ENCODE data around the gene VKORC1. TPM values are rescaled to one million over a fixed set of nuclear protein-coding genes. Genes with fewer than 3 reads are reported as not detected.
A peak's percentile ranks its signal among the peaks of the same experiment; 100 is the strongest.

The VKORC1 gene
- total and polyA plus RNA-seq, 2 donors (not counting 1 experiment from before 2014, with no cell fraction given), result 118 to 301 TPM

GRCh38 chr16:31043898-31044481, 50.6 kb downstream of the VKORC1 start:
- Histone ChIP-seq H3K27ac (ENCODE audit: insufficient read depth, low read length) (no peak overlapping the region), H3K36me3 (ENCODE audit: control insufficient read depth, insufficient read depth, low read length) (peaks cover 15% of the 10 kb centered on the region), H3K4me3 (replicated peaks in 1 of 4; ENCODE audit: control extremely low read depth in 1 of 4, insufficient read depth in 1 of 4, low read depth in 3 of 4, low read length in 4 of 4) (no peak overlapping the region), H3K4me2 (ENCODE audit: extremely low read depth, insufficient read depth, low read length) (no peak overlapping the region), H3K9me3 (ENCODE audit: control insufficient read depth, insufficient read depth, low read depth, low read length) (no peaks in the 10 kb centered on the region), H3K79me2 (ENCODE audit: control insufficient read depth, insufficient read depth, low read length) (no peaks in the 10 kb centered on the region), H3K9ac (ENCODE audit: insufficient read depth, low read length) (no peak overlapping the region), H3K27me3 (ENCODE audit: control insufficient read depth, insufficient read depth, low read length) (no peaks in the 10 kb centered on the region), H4K20me1 (ENCODE audit: control insufficient read depth, extremely low read depth, insufficient read depth, low read length) (no peaks in the 10 kb centered on the region), H3K4me1 (ENCODE audit: control insufficient read depth, extremely low read depth, insufficient read depth, low read length) (no peaks in the 10 kb centered on the region), H2AFZ (ENCODE audit: low read length) (no peak overlapping the region)
- TF ChIP-seq CTCF (conservative IDR thresholded peaks at IDR 0.05 in 1 of 2, IDR thresholded peaks at IDR 0.05 in 1 of 2; ENCODE audit: low read depth in 1 of 2, low read length in 2 of 2) (no peak), EZH2 (IDR thresholded peaks at IDR 0.05; ENCODE audit: low read length, missing control alignments) (no peak)
- no peak for DNase-seq (ENCODE audit: low read depth in 2 of 2)

GRCh38 chr16:31043352-31043751, 51.2 kb downstream of the VKORC1 start:
- peak in 1 of 2 donors; percentile 23 for DNase-seq (ENCODE audit: low read depth in 2 of 2)
- TF ChIP-seq CTCF (conservative IDR thresholded peaks at IDR 0.05 in 1 of 2, IDR thresholded peaks at IDR 0.05 in 1 of 2; ENCODE audit: low read depth in 1 of 2, low read length in 2 of 2) (no peak), EZH2 (IDR thresholded peaks at IDR 0.05; ENCODE audit: low read length, missing control alignments) (no peak)

DNA sequence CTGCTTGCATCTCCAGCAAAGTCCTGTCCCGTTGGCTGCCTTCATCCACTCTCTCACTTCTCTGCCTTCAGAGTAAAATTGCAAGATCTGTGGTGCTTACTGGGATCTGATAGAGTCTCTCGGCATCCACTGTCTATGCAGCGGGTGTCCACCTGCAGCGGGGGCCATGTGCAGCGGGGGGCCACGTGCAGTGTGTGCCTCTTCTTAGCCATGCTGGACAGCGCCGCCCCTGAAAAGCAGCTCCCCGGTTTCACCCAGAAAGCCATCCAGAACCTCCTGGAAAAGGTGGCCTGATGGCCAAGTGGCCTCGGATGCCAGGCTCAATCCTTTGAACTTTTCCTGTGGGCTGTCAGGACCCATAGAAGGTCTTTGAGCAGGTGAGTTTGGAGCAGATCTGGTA, 51.7 kb downstream of the VKORC1 start:
- Histone ChIP-seq H3K27me3 (ENCODE audit: control insufficient read depth, insufficient read depth, low read length) (no peaks in the 10 kb centered on the region), H2AFZ (ENCODE audit: low read length) (no peak overlapping the region), H3K4me2 (ENCODE audit: extremely low read depth, insufficient read depth, low read length) (no peak overlapping the region), H3K4me1 (ENCODE audit: control insufficient read depth, extremely low read depth, insufficient read depth, low read length) (no peaks in the 10 kb centered on the region), H3K79me2 (ENCODE audit: control insufficient read depth, insufficient read depth, low read length) (no peaks in the 10 kb centered on the region), H4K20me1 (ENCODE audit: control insufficient read depth, extremely low read depth, insufficient read depth, low read length) (no peaks in the 10 kb centered on the region), H3K27ac (ENCODE audit: insufficient read depth, low read length) (no peak overlapping the region), H3K9ac (ENCODE audit: insufficient read depth, low read length) (no peak overlapping the region), H3K4me3 (replicated peaks in 1 of 4; ENCODE audit: control extremely low read depth in 1 of 4, insufficient read depth in 1 of 4, low read depth in 3 of 4, low read length in 4 of 4) (no peak overlapping the region), H3K9me3 (ENCODE audit: control insufficient read depth, insufficient read depth, low read depth, low read length) (no peaks in the 10 kb centered on the region), H3K36me3 (ENCODE audit: control insufficient read depth, insufficient read depth, low read length) (peaks cover 18% of the 10 kb centered on the region)
- no peak for DNase-seq (ENCODE audit: low read depth in 2 of 2)
- TF ChIP-seq CTCF (conservative IDR thresholded peaks at IDR 0.05 in 1 of 2, IDR thresholded peaks at IDR 0.05 in 1 of 2; ENCODE audit: low read depth in 1 of 2, low read length in 2 of 2), result no peak
- no peak for TF ChIP-seq EZH2 (IDR thresholded peaks at IDR 0.05; ENCODE audit: low read length, missing control alignments)

More at GRCh38 chr16:31043352-31043751, 51.2 kb downstream of the VKORC1 start:
- H3K79me2 ChIP-seq (ENCODE audit: control insufficient read depth, insufficient read depth, low read length), result no peaks in the 10 kb centered on the region
- no peaks in the 10 kb centered on the region for H3K9me3 ChIP-seq (ENCODE audit: control insufficient read depth, insufficient read depth, low read depth, low read length)
- H3K27me3 ChIP-seq (ENCODE audit: control insufficient read depth, insufficient read depth, low read length), result no peaks in the 10 kb centered on the region
- no peak overlapping the region for H3K4me3 ChIP-seq (replicated peaks in 1 of 4; ENCODE audit: control extremely low read depth in 1 of 4, insufficient read depth in 1 of 4, low read depth in 3 of 4, low read length in 4 of 4)
- H2AFZ ChIP-seq (ENCODE audit: low read length), result no peak overlapping the region
- H3K9ac ChIP-seq (ENCODE audit: insufficient read depth, low read length), result no peak overlapping the region
- no peak overlapping the region for H3K4me2 ChIP-seq (ENCODE audit: extremely low read depth, insufficient read depth, low read length)
- H3K27ac ChIP-seq (ENCODE audit: insufficient read depth, low read length), result no peak overlapping the region
- H3K4me1 ChIP-seq (ENCODE audit: control insufficient read depth, extremely low read depth, insufficient read depth, low read length), result no peaks in the 10 kb centered on the region
- no peaks in the 10 kb centered on the region for H4K20me1 ChIP-seq (ENCODE audit: control insufficient read depth, extremely low read depth, insufficient read depth, low read length)
- H3K36me3 ChIP-seq (ENCODE audit: control insufficient read depth, insufficient read depth, low read length), result peaks cover 17% of the 10 kb centered on the region

Other genes with a start within 250 kb of the VKORC1 start
- 28.2 and 31.3 TPM in 2 replicates for gene BCL7C, start 200.7 kb downstream of the VKORC1 start, total RNA-seq
- gene BCL7C, start 200.7 kb downstream of the VKORC1 start, polyA plus RNA-seq, result 24.8 and 25.6 TPM in 2 replicates
- gene CTF1, start 198.2 kb downstream of the VKORC1 start, total RNA-seq, result 1.8 and 5.3 TPM in 2 replicates
- 8.8 and 9.8 TPM in 2 replicates for gene CTF1, start 198.2 kb downstream of the VKORC1 start, polyA plus RNA-seq
- gene FBXL19, start 171.2 kb downstream of the VKORC1 start, total RNA-seq, result 13.1 and 14.5 TPM in 2 replicates
- 3.1 and 3.9 TPM in 2 replicates for gene FBXL19, start 171.2 kb downstream of the VKORC1 start, polyA plus RNA-seq
- 44.2 and 74.1 TPM in 2 replicates for gene ORAI3, start 145.7 kb downstream of the VKORC1 start, total RNA-seq
- gene ORAI3, start 145.7 kb downstream of the VKORC1 start, polyA plus RNA-seq, result 24.6 and 41.1 TPM in 2 replicates
- gene SETD1A, start 137.0 kb downstream of the VKORC1 start, total RNA-seq, result 1.5 and 3.5 TPM in 2 replicates
- 1.4 and 2.3 TPM in 2 replicates for gene SETD1A, start 137.0 kb downstream of the VKORC1 start, polyA plus RNA-seq
- 32.9 and 47.9 TPM in 2 replicates for gene HSD3B7, start 109.6 kb downstream of the VKORC1 start, total RNA-seq
- 13.2 and 15.9 TPM in 2 replicates for gene HSD3B7, start 109.6 kb downstream of the VKORC1 start, polyA plus RNA-seq
- 1.3 and 2.1 TPM in 2 replicates for gene STX1B, start 84.2 kb downstream of the VKORC1 start, total RNA-seq
- gene STX1B, start 84.2 kb downstream of the VKORC1 start, polyA plus RNA-seq, result 1.3 and 4.2 TPM in 2 replicates
- gene STX4, start 61.2 kb downstream of the VKORC1 start, total RNA-seq, result 28.0 and 37.5 TPM in 2 replicates
- gene STX4, start 61.2 kb downstream of the VKORC1 start, polyA plus RNA-seq, result 42.8 and 53.9 TPM in 2 replicates
- gene ZNF668, start 20.6 kb downstream of the VKORC1 start, total RNA-seq, result 9.0 and 12.1 TPM in 2 replicates
- gene ZNF668, start 20.6 kb downstream of the VKORC1 start, polyA plus RNA-seq, result 8.1 and 13.8 TPM in 2 replicates
- gene ZNF646, start 20.4 kb downstream of the VKORC1 start, total RNA-seq, result 12.3 and 13.2 TPM in 2 replicates
- gene ZNF646, start 20.4 kb downstream of the VKORC1 start, polyA plus RNA-seq, result 2.6 and 2.7 TPM in 2 replicates
- gene PRSS53, start 5.9 kb downstream of the VKORC1 start, total RNA-seq, result 1.0 and 1.7 TPM in 2 replicates
- 0.61 and 0.78 TPM in 2 replicates for gene PRSS53, start 5.9 kb downstream of the VKORC1 start, polyA plus RNA-seq
- gene BCKDK, start 13.6 kb upstream of the VKORC1 start, total RNA-seq, result 12.6 and 18.5 TPM in 2 replicates
- 34.8 and 42.2 TPM in 2 replicates for gene BCKDK, start 13.6 kb upstream of the VKORC1 start, polyA plus RNA-seq
- 30.4 and 39.3 TPM in 2 replicates for gene KAT8, start 22.9 kb upstream of the VKORC1 start, total RNA-seq
- gene KAT8, start 22.9 kb upstream of the VKORC1 start, polyA plus RNA-seq, result 19.7 and 23.9 TPM in 2 replicates
- not detected in 2 replicates for gene PRSS8, start 40.9 kb upstream of the VKORC1 start, total RNA-seq
- gene PRSS8, start 40.9 kb upstream of the VKORC1 start, polyA plus RNA-seq, result not detected in 2 replicates
- 0.17 TPM in 1 of 2 replicates, not detected in the other for gene PRSS36, start 55.3 kb upstream of the VKORC1 start, total RNA-seq
- gene PRSS36, start 55.3 kb upstream of the VKORC1 start, polyA plus RNA-seq, result 0.10 and 0.20 TPM in 2 replicates
- gene FUS, start 85.3 kb upstream of the VKORC1 start, total RNA-seq, result 34.4 and 44.3 TPM in 2 replicates
- gene FUS, start 85.3 kb upstream of the VKORC1 start, polyA plus RNA-seq, result 199 and 263 TPM in 2 replicates
- 103 and 109 TPM in 2 replicates for gene PYCARD, start 108.0 kb upstream of the VKORC1 start, total RNA-seq
- gene PYCARD, start 108.0 kb upstream of the VKORC1 start, polyA plus RNA-seq, result 15.4 and 18.4 TPM in 2 replicates
- under 0.01 TPM in 1 of 2 replicates, not detected in the other for gene TRIM72, start 119.3 kb upstream of the VKORC1 start, total RNA-seq
- not detected in 2 replicates for gene TRIM72, start 119.3 kb upstream of the VKORC1 start, polyA plus RNA-seq
- not detected in 2 replicates for gene PYDC1, start 122.3 kb upstream of the VKORC1 start, total RNA-seq
- not detected in 2 replicates for gene PYDC1, start 122.3 kb upstream of the VKORC1 start, polyA plus RNA-seq
- under 0.01 TPM in 1 of 2 replicates, not detected in the other for gene ITGAM, start 165.2 kb upstream of the VKORC1 start, total RNA-seq
- 0.02 TPM in 1 of 2 replicates, not detected in the other for gene ITGAM, start 165.2 kb upstream of the VKORC1 start, polyA plus RNA-seq

Measured in fibroblast of lung (primary cell).